GM06990 (cell line): ENCODE results near the gene HLA-E.
A peak's percentile ranks its signal among the peaks of the same experiment; 100 is the strongest.

Source experiments
- DNase-seq: peaks from one replicate; pipeline ENCODE4 v3.0.0-alpha.2; 2011; ENCODE audit not compliant: insufficient read length; ENCODE audit errors: extremely low read depth
- H3K27me3 ChIP-seq: replicated peaks from 2 replicates; pipeline ENCODE4 v1.6.0; 2011; ENCODE audit warnings: low read length; ENCODE audit not compliant: control insufficient read depth, insufficient read depth
- H3K36me3 ChIP-seq: 2 replicates; pipeline ENCODE4 v1.5.1; 2011; ENCODE audit warnings: low read length; ENCODE audit not compliant: control insufficient read depth, insufficient read depth
- H3K4me3 ChIP-seq: replicated peaks from 2 replicates; pipeline ENCODE4 v1.5.1; 2011; ENCODE audit warnings: low read depth, mild to moderate bottlenecking, control low read depth, low read length
- CTCF ChIP-seq: IDR thresholded peaks from 2 replicates; pipeline ENCODE4 v1.5.1; 2011; ENCODE audit warnings: low read length, control low read depth, mild to moderate bottlenecking, inconsistent platforms; ENCODE audit not compliant: insufficient read depth, poor library complexity, severe bottlenecking

Gene HLA-E

GRCh38 chr6:30489081-30490025 is at the start of gene HLA-E:
TSS of gene HLA-E (plus strand) at chr6:30489509. CDS start at chr6:30489532, 23 bp downstream.
- Histone ChIP-seq H3K36me3 (peaks cover 25% of the 10 kb centered on the region), H3K4me3 (peak within 1 kb of the TSS; percentile 98)
- TF ChIP-seq CTCF, result no peak

GRCh38 chr6:30441171-30441570 is 48.1 kb upstream of the HLA-E start:
- no peak overlapping the region for H3K4me3 ChIP-seq
- H3K27me3 ChIP-seq, result no peaks in the 10 kb centered on the region
- DNase-seq, result no peak
- no peaks in the 10 kb centered on the region for H3K36me3 ChIP-seq
- TF ChIP-seq CTCF, result no peak

More at GRCh38 chr6:30489081-30490025, at the start of gene HLA-E:
- no peaks in the 10 kb centered on the region for H3K27me3 ChIP-seq
- peak; percentile 85 for DNase-seq

GRCh38 chr6:30443657-30444450 is 45.5 kb upstream of the HLA-E start:
- no peak for DNase-seq
- no peak for TF ChIP-seq CTCF
- Histone ChIP-seq H3K27me3 (no peaks in the 10 kb centered on the region; the same call in 1 of the 2 replicates), H3K36me3 (no peaks in the 10 kb centered on the region), H3K4me3 (no peak overlapping the region)

GRCh38 chr6:30444451-30444742 is 44.9 kb upstream of the HLA-E start:
- no peak for DNase-seq
- Histone ChIP-seq H3K4me3 (no peak overlapping the region), H3K36me3 (no peaks in the 10 kb centered on the region), H3K27me3 (no peaks in the 10 kb centered on the region; the same call in 1 of the 2 replicates)
- TF ChIP-seq CTCF, result no peak

GRCh38 chr6:30446259-30446658 is 43.0 kb upstream of the HLA-E start:
- Histone ChIP-seq H3K4me3 (no peak overlapping the region), H3K27me3 (peaks cover 2% of the 10 kb centered on the region), H3K36me3 (no peaks in the 10 kb centered on the region)
- TF ChIP-seq CTCF, result no peak
- DNase-seq, result no peak
